Natural killer cell (primary cell): ENCODE data around the gene C17orf107. TPM values are rescaled to one million over a fixed set of nuclear protein-coding genes. Genes with fewer than 3 reads are reported as not detected.

Source experiments
- ATAC-seq, 3 donors: fragments of 150-1000 bp in 2 of 3; fragments of 200-7000 bp in 1 of 3; cut with Tn5 transposase; 1 replicate in 1 of 3; 2 replicates in 2 of 3; pipeline ENCODE4 v1.10.0; 2021; ENCODE audit warnings: mild to moderate bottlenecking in 2 of 3, moderate library complexity in 2 of 3
- DNase-seq, 2 donors: peaks; one replicate each; pipeline versions ENCODE4 v3.0.0 to v3.0.0-alpha.2; 2013 to 2021; ENCODE audit warnings: mixed read lengths in 1 of 2
- H3K27ac ChIP-seq: one replicate; pipeline ENCODE4 v1.5.1; 2013; ENCODE audit warnings: mild to moderate bottlenecking, low read length
- H3K27me3 ChIP-seq: one replicate; pipeline ENCODE4 v1.6.1; 2013; ENCODE audit warnings: low read length; ENCODE audit not compliant: control insufficient read depth, insufficient read depth
- H3K36me3 ChIP-seq: one replicate; pipeline ENCODE4 v1.6.1; 2013; ENCODE audit warnings: low read length; ENCODE audit not compliant: control insufficient read depth, insufficient read depth
- H3K4me1 ChIP-seq: one replicate; pipeline ENCODE4 v1.6.1; 2013; ENCODE audit warnings: low read length; ENCODE audit not compliant: control insufficient read depth, insufficient read depth
- H3K4me3 ChIP-seq: one replicate; pipeline ENCODE4 v1.5.1; 2013; ENCODE audit warnings: low read length
- H3K9me3 ChIP-seq: one replicate; pipeline ENCODE4 v1.6.1; 2013; ENCODE audit warnings: low read length; ENCODE audit not compliant: control insufficient read depth, insufficient read depth
- H3K27ac Mint-ChIP-seq, 2 donors: one replicate each; pipeline ENCODE4 v1.8.0; 2022; ENCODE audit warnings: mild to moderate bottlenecking in 2 of 2, mixed read lengths in 2 of 2, moderate library complexity in 1 of 2
- H3K27me3 Mint-ChIP-seq, 2 donors: one replicate each; pipeline ENCODE4 v1.8.0; 2022; ENCODE audit warnings: low read depth in 2 of 2, mixed read lengths in 2 of 2
- H3K36me3 Mint-ChIP-seq: one replicate; pipeline ENCODE4 v1.8.0; 2022; ENCODE audit warnings: mixed read lengths
- H3K4me1 Mint-ChIP-seq, 2 donors: one replicate each; pipeline ENCODE4 v1.8.0; 2022; ENCODE audit warnings: mixed read lengths in 2 of 2
- H3K4me3 Mint-ChIP-seq: one replicate; pipeline ENCODE4 v1.8.0; 2022; ENCODE audit warnings: mild to moderate bottlenecking, moderate library complexity, mixed read lengths
- H3K9me3 Mint-ChIP-seq, 2 donors: one replicate each; pipeline ENCODE4 v1.8.0; 2022; ENCODE audit warnings: mixed read lengths in 2 of 2
- WGBS: methylation state at CpG from one replicate; pipeline ENCODE4 v1.1.7; 2013; ENCODE audit warnings: missing lambda C conversion rate; ENCODE audit not compliant: insufficient coverage; 5-methylcytosine and 5-hydroxymethylcytosine counted together
- intact Hi-C: fragments of 100-400 bp; cut with micrococcal nuclease; formaldehyde crosslinking; loops from one replicate; pipeline ENCODE4 v1.14.2; 2022
- total RNA-seq, 4 donors: library from RNA; stranded (reverse); fragments of 120-200 nt in 1 of 4; gene quantifications; one replicate each; pipeline versions ENCODE4 v1.2.3 to v1.2.4, GENCODE V29; 2013 to 2022
- TF ChIP-seq, protein P1 (sequence below): fragments of 200-600 bp; IDR thresholded peaks from one replicate; pipeline ENCODE4 v1.8.0; 2022; ENCODE audit warnings: antibody characterized with exemption

The C17orf107 gene
- total RNA-seq, 3 donors from 2014 or later (not counting 1 experiment from before 2014, with no cell fraction given), result 24.4 to 30.2 (median 27.5) TPM

DNA sequence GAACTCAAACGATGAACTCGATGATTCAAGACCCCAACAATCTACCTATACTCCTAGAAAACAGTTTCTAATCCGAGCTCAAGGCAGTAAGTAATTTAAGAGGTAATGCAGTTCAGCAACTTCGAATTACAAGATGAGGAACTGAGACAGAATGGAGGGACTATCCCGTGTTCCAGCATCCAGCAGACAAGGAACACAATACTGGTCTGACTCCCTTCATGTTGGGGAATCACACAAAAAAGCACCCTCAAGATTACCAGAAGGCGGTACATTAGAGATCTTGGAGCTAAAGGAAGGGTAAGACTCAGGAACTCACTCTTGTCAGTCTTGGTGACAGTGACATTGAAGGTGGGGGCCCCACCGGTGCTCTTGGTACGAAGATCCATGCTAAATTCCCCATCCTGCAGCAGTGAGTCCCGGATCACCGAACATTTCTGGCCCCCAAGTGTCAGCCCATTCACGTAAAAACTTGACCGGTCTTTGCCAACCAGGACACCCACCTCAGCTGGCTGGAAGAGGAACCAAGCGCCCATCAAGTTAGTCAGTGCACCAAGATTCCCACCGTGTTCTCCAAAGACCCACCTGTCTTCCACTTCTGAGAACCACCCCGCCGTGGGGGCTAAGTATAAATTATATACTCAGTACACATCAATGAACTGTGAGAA is 47.1 kb downstream of the C17orf107 start:
- Mint-ChIP-seq H3K4me3 (peak overlapping the region; percentile 91), H3K9me3 (no peaks in the 10 kb centered on the region), H3K4me1 (peaks cover 69 to 76% of the 10 kb centered on the region in 2 donors), H3K36me3 (peaks cover 14% of the 10 kb centered on the region), H3K27ac (peak overlapping the region; percentile 87 to 93), H3K27me3 (peaks cover 0 to 2% of the 10 kb centered on the region in 2 donors)
- peak overlapping the region; percentile 96 for H3K27ac ChIP-seq
- H3K4me3 ChIP-seq, result peak overlapping the region; percentile 99
- DNase-seq, result peak in 1 of 2 donors; percentile 29
- H3K27me3 ChIP-seq, result no peaks in the 10 kb centered on the region
- peaks cover 50% of the 10 kb centered on the region for H3K36me3 ChIP-seq
- intact Hi-C loops, result loop anchor here (5.0 kb wide), 1 partner anchor 471 kb away; the partner anchor contains the start of gene NUP88
- ATAC-seq, result no peak
- TF ChIP-seq, protein P1, sequence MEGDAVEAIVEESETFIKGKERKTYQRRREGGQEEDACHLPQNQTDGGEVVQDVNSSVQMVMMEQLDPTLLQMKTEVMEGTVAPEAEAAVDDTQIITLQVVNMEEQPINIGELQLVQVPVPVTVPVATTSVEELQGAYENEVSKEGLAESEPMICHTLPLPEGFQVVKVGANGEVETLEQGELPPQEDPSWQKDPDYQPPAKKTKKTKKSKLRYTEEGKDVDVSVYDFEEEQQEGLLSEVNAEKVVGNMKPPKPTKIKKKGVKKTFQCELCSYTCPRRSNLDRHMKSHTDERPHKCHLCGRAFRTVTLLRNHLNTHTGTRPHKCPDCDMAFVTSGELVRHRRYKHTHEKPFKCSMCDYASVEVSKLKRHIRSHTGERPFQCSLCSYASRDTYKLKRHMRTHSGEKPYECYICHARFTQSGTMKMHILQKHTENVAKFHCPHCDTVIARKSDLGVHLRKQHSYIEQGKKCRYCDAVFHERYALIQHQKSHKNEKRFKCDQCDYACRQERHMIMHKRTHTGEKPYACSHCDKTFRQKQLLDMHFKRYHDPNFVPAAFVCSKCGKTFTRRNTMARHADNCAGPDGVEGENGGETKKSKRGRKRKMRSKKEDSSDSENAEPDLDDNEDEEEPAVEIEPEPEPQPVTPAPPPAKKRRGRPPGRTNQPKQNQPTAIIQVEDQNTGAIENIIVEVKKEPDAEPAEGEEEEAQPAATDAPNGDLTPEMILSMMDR, result no peak
- WGBS, result 11% methylated on average over 12 of the region's 16 CpGs
- H3K9me3 ChIP-seq, result no peaks in the 10 kb centered on the region
- H3K4me1 ChIP-seq, result peaks cover 70% of the 10 kb centered on the region

- intact Hi-C loops, result loop anchor here (5.0 kb wide), 1 partner anchor 470 kb away; the partner anchor contains the start of gene NUP88
- Mint-ChIP-seq H3K27ac (peak overlapping the region; percentile 87 to 93), H3K9me3 (no peaks in the 10 kb centered on the region), H3K4me3 (peak overlapping the region; percentile 91), H3K36me3 (peaks cover 14% of the 10 kb centered on the region), H3K4me1 (peaks cover 63 to 71% of the 10 kb centered on the region in 2 donors), H3K27me3 (peaks cover 0 to 2% of the 10 kb centered on the region in 2 donors)
- H3K4me1 ChIP-seq, result peaks cover 64% of the 10 kb centered on the region
- H3K27me3 ChIP-seq, result no peaks in the 10 kb centered on the region
- TF ChIP-seq, protein P1, result no peak
- peak overlapping the region; percentile 96 for H3K27ac ChIP-seq
- H3K9me3 ChIP-seq, result no peaks in the 10 kb centered on the region
- 0% methylated on average over 7 of the region's 7 CpGs for WGBS
- no peak for DNase-seq
- peaks cover 50% of the 10 kb centered on the region for H3K36me3 ChIP-seq
- ATAC-seq, result no peak
- peak overlapping the region; percentile 99 for H3K4me3 ChIP-seq
These were observed 47.7 kb downstream of the C17orf107 start for GRCh38 chr17:4947010-4947410.

- no peaks in the 10 kb centered on the region for H3K9me3 ChIP-seq
- peak overlapping the region; percentile 87 to 93 for H3K27ac Mint-ChIP-seq
- H3K9me3 Mint-ChIP-seq, result no peaks in the 10 kb centered on the region
- H3K27me3 Mint-ChIP-seq, result peaks cover 0 to 2% of the 10 kb centered on the region in 2 donors
- TF ChIP-seq, protein P1, result no peak
- H3K4me3 ChIP-seq, result peak overlapping the region; percentile 99
- peak overlapping the region; percentile 91 for H3K4me3 Mint-ChIP-seq
- H3K27me3 ChIP-seq, result no peaks in the 10 kb centered on the region
- H3K36me3 Mint-ChIP-seq, result peaks cover 14% of the 10 kb centered on the region
- ATAC-seq (peak; percentile 11 to 40 (median 27)), DNase-seq (peak; percentile 69 to 81)
- H3K27ac ChIP-seq, result peak overlapping the region; percentile 96
- H3K4me1 ChIP-seq, result peaks cover 58% of the 10 kb centered on the region
- peaks cover 46% of the 10 kb centered on the region for H3K36me3 ChIP-seq
- peaks cover 57 to 65% of the 10 kb centered on the region in 2 donors for H3K4me1 Mint-ChIP-seq
- intact Hi-C loops, result loop anchor here (1.0 to 5.0 kb wide), 3 partner anchors 7 to 470 kb away; partner anchors contain the start of genes NUP88, RNF167, SLC25A11 and SPAG7
- WGBS, result 0% methylated on average over 49 of the region's 56 CpGs
These were observed 48.3 kb downstream of the C17orf107 start for GRCh38 chr17:4947411-4948165.
